GM13976 (cell line): ENCODE results near the gene ARPC2.
A peak's percentile ranks its signal among the peaks of the same experiment; 100 is the strongest.

Source experiments
- DNase-seq: peaks from one replicate; pipeline ENCODE4 v3.0.0; 2012; ENCODE audit warnings: low spot score
- in situ Hi-C: fragments of 300-500 bp; cut with MboI; formaldehyde crosslinking; loops from one replicate; pipeline ENCODE4 v1.12.0; 2022; ENCODE audit warnings: low sequenced_read_pairs, mixed read lengths, inconsistent platforms; ENCODE audit not compliant: unreplicated experiment
- TF ChIP-seq, protein P1 (sequence below): IDR thresholded peaks from 2 replicates; pipeline ENCODE4 v1.5.1; 2012; ENCODE audit warnings: borderline replicate concordance, mild to moderate bottlenecking; ENCODE audit not compliant: insufficient read depth; ENCODE audit errors: extremely low read depth, missing control alignments, control extremely low read depth

ARPC2 gene

DNA sequence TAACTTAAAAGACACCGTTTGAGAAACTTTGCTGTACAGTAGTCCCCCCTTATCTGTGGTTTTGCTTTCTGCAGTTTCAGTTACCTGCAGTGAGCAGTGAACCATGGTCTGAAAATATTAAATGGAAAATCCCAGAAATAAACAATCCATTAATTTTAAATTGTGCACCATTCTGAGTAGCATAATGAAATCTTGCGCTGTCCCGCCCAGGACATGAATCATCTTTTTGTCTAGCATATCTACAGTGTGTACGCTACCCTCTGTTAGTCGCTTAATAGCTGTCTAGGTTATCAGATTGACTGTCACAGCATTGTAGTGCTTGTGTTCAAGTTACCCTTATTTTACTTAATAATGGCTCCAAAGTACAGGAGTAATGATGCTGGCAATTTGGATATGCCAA, 6.1 kb downstream of the ARPC2 start:
- in situ Hi-C loops: no loop called here
- no peak for DNase-seq
- TF ChIP-seq, protein P1, sequence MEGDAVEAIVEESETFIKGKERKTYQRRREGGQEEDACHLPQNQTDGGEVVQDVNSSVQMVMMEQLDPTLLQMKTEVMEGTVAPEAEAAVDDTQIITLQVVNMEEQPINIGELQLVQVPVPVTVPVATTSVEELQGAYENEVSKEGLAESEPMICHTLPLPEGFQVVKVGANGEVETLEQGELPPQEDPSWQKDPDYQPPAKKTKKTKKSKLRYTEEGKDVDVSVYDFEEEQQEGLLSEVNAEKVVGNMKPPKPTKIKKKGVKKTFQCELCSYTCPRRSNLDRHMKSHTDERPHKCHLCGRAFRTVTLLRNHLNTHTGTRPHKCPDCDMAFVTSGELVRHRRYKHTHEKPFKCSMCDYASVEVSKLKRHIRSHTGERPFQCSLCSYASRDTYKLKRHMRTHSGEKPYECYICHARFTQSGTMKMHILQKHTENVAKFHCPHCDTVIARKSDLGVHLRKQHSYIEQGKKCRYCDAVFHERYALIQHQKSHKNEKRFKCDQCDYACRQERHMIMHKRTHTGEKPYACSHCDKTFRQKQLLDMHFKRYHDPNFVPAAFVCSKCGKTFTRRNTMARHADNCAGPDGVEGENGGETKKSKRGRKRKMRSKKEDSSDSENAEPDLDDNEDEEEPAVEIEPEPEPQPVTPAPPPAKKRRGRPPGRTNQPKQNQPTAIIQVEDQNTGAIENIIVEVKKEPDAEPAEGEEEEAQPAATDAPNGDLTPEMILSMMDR: no peak

- no peak for DNase-seq
- TF ChIP-seq, protein P1: no peak
These were observed 7.2 kb downstream of the ARPC2 start for GRCh38 chr2:218224186-218224585.

DNA sequence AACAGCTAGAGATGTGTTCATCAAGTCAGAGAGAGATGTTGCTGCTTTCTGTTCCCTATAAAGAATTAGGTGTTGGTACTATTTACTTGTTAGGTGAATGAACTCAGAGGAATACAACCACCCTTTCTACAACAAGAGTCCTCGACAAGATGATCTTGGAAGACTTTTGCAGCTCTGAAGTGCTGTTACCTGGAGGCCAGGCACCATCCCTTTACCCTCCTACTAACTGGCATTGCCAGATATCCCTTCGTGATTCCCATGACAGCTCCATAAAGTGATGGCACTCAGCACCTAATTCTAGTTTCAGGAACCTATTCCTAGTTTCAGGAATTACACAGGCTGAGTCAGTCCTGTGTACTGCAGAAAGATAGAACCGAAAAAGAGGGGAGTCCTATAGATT, 9.9 kb downstream of the ARPC2 start:
- TF ChIP-seq, protein P1: no peak
- no peak for DNase-seq
- in situ Hi-C loops: no loop called here

More at GRCh38 chr2:218224186-218224585, 7.2 kb downstream of the ARPC2 start:
- in situ Hi-C loops: no loop called here

DNA sequence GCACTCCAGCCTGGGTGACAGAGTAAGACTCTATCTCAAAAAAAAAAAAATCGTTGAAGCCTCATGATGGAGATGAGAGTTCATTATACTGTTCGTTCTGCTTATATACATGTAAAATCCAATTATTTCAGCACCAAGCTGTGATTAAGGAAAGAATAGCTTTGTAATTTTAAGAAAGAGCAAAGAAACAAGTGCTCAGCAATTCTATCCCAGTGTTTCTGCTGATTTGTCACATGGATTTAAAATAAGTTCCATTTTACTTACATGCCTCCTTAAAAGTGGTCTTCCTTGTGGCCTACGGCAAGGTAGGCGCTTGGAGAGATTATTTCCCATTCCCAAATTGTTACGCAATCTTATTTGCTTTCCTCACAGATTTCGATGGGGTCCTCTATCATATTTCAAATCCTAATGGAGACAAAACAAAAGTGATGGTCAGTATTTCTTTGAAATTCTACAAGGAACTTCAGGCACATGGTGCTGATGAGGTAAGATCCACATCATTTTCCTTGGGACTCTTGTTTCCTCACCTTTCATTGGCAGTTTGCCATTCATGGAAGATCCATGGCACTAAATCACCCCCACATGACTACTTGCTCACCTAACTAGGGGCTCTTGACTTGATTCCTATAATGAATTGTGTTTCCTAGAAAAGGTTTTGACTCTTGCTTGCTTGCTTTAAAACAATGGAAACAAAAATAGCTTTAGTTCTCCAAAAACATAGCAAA, 11.5 kb downstream of the ARPC2 start:
- TF ChIP-seq, protein P1: no peak
- in situ Hi-C loops: no loop called here
- no peak for DNase-seq

- TF ChIP-seq, protein P1: no peak
- DNase-seq: peak; percentile 79
- in situ Hi-C loops: no loop called here
These were observed 12.2 kb downstream of the ARPC2 start for GRCh38 chr2:218229239-218229638.

GRCh38 chr2:218229851-218230250, 12.9 kb downstream of the ARPC2 start:
- no peak for DNase-seq
- TF ChIP-seq, protein P1: no peak
- in situ Hi-C loops: no loop called here
